ENCODE measurements around the gene TSC2. TPM values are rescaled to one million over a fixed set of nuclear protein-coding genes. Genes with fewer than 3 reads are reported as not detected.

Gene TSC2
- polyA plus RNA-seq, 1 experiment, result 35.9 TPM

DNA sequence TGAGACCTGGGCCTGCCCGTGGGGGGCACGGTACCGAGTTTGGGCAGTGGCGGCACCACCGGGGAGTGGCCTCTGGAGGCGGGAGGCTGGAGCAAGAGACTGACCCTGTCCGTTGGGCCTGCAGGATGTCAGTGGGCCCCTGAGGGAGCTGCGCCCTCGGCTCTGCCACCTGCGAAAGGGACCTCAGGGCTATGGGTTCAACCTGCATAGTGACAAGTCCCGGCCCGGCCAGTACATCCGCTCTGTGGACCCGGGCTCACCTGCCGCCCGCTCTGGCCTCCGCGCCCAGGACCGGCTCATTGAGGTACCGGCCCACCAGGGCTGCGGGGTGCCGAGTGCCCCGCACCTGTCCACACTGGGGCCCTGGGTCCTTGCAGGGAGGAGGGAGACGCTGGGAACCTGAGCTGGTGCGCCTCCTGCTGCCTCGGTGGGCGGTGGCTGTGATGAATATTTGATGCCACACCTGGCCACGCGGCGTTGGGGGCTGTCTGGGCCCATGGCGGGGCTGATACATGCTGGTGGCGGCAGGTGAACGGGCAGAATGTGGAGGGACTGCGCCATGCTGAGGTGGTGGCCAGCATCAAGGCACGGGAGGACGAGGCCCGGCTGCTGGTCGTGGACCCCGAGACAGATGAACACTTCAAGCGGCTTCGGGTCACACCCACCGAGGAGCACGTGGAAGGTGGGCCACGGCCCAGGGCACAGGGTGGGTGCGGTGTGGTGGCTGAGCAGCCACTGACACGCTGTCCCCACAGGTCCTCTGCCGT, 11.4 kb upstream of the TSC2 start:
- TF ChIP-seq, protein P1, sequence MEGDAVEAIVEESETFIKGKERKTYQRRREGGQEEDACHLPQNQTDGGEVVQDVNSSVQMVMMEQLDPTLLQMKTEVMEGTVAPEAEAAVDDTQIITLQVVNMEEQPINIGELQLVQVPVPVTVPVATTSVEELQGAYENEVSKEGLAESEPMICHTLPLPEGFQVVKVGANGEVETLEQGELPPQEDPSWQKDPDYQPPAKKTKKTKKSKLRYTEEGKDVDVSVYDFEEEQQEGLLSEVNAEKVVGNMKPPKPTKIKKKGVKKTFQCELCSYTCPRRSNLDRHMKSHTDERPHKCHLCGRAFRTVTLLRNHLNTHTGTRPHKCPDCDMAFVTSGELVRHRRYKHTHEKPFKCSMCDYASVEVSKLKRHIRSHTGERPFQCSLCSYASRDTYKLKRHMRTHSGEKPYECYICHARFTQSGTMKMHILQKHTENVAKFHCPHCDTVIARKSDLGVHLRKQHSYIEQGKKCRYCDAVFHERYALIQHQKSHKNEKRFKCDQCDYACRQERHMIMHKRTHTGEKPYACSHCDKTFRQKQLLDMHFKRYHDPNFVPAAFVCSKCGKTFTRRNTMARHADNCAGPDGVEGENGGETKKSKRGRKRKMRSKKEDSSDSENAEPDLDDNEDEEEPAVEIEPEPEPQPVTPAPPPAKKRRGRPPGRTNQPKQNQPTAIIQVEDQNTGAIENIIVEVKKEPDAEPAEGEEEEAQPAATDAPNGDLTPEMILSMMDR (IDR thresholded peaks at IDR 0.05; ENCODE audit: low read depth, low read length), result no peak
- H3K27me3 ChIP-seq (ENCODE audit: control insufficient read depth, insufficient read depth, low read length), result no peaks in the 10 kb centered on the region
- no peak for DNase-seq (ENCODE audit: low read depth, low spot score)
- ChIA-PET CTCF (interaction anchor here (1.5 kb wide), 1 partner anchor 14 kb away, joined by 6 read pairs; no protein-coding TSS in a partner anchor), POLR2A (interaction anchor here (0.6 to 1.8 kb wide), 5 partner anchors 11 to 432 kb away, joined by 3 to 9 read pairs (median 4); partner anchors contain the start of genes NTHL1, TRAF7 and TSC2)
- H3K27ac ChIP-seq (ENCODE audit: low read depth, low read length), result peak overlapping the region; percentile 95
- H3K4me3 ChIP-seq (ENCODE audit: low read depth, low read length), result peak overlapping the region; percentile 20; the same call in 1 of the 2 replicates
- H3K9me3 ChIP-seq (ENCODE audit: control insufficient read depth, insufficient read depth, low read length), result no peaks in the 10 kb centered on the region; the same call in 1 of the 2 replicates

DNA sequence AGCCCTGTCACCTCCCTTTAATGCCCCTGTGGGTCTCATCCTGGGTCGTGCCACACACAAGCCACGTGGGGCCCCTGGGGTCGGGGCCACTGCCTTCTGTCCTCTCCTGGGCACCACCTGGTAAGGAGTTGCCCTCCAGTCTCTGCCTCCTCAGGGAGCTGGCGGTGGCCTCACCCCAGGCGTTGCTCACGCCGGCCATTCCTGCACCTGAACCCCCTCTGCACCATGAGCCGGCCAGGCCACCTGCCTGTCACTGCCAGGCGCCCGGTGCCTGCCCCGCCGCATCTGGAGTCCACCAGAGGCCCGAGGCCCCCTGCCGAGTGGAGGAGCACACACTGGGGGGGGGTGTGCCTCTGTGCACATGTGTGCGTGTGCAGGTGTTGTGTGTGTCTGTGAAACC, 10.7 kb upstream of the TSC2 start:
- ChIA-PET POLR2A (interaction anchor here (1.1 kb wide), 1 partner anchor 118 kb away, joined by 3 read pairs; the partner anchor contains the start of gene TRAF7), CTCF (no interaction called here)
- DNase-seq (ENCODE audit: low read depth, low spot score), result no peak
- no peaks in the 10 kb centered on the region; the same call in 1 of the 2 replicates for H3K9me3 ChIP-seq (ENCODE audit: control insufficient read depth, insufficient read depth, low read length)
- H3K4me3 ChIP-seq (ENCODE audit: low read depth, low read length), result no peak overlapping the region
- TF ChIP-seq, protein P1 (IDR thresholded peaks at IDR 0.05; ENCODE audit: low read depth, low read length), result no peak
- no peak overlapping the region for H3K27ac ChIP-seq (ENCODE audit: low read depth, low read length)
- no peaks in the 10 kb centered on the region for H3K27me3 ChIP-seq (ENCODE audit: control insufficient read depth, insufficient read depth, low read length)

DNA sequence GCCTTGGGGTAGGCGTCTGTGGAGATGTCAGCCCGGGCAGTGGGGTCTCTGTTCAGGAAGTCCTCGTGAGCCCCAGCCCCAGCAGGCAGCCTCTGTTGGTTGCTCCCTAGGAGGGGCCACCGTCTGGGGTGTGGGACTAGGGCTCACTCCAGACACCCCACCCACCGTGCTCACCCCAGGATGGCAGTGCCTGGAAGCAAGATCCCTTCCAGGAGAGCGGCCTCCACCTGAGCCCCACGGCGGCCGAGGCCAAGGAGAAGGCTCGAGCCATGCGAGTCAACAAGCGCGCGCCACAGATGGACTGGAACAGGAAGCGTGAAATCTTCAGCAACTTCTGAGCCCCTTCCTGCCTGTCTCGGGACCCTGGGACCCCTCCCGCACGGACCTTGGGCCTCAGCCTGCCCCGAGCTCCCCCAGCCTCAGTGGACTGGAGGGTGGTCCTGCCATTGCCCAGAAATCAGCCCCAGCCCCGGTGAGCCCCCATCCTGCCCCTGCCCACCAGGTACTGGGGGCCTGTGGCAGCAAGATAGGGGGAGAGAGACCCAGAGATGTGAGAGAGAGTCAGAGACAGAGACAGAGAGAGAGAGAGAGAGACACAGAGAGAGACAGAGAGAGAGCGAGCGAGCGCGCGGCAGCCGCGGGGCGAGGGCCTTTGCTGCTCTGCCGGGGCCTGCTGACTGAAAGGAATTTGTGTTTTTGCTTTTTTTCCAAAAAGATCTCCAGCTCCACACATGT, 10.0 kb upstream of the TSC2 start:
- ChIA-PET POLR2A (interaction anchor here (1.1 kb wide), 1 partner anchor 118 kb away, joined by 3 read pairs; the partner anchor contains the start of gene TRAF7), CTCF (interaction anchor here (1.0 kb wide), 1 partner anchor 15 kb away, joined by 4 read pairs; no protein-coding TSS in a partner anchor)
- no peaks in the 10 kb centered on the region; the same call in 1 of the 2 replicates for H3K9me3 ChIP-seq (ENCODE audit: control insufficient read depth, insufficient read depth, low read length)
- H3K27me3 ChIP-seq (ENCODE audit: control insufficient read depth, insufficient read depth, low read length), result no peaks in the 10 kb centered on the region
- no peak overlapping the region for H3K27ac ChIP-seq (ENCODE audit: low read depth, low read length)
- TF ChIP-seq, protein P1 (IDR thresholded peaks at IDR 0.05; ENCODE audit: low read depth, low read length), result no peak
- no peak overlapping the region for H3K4me3 ChIP-seq (ENCODE audit: low read depth, low read length)
- DNase-seq (ENCODE audit: low read depth, low spot score), result no peak

DNA sequence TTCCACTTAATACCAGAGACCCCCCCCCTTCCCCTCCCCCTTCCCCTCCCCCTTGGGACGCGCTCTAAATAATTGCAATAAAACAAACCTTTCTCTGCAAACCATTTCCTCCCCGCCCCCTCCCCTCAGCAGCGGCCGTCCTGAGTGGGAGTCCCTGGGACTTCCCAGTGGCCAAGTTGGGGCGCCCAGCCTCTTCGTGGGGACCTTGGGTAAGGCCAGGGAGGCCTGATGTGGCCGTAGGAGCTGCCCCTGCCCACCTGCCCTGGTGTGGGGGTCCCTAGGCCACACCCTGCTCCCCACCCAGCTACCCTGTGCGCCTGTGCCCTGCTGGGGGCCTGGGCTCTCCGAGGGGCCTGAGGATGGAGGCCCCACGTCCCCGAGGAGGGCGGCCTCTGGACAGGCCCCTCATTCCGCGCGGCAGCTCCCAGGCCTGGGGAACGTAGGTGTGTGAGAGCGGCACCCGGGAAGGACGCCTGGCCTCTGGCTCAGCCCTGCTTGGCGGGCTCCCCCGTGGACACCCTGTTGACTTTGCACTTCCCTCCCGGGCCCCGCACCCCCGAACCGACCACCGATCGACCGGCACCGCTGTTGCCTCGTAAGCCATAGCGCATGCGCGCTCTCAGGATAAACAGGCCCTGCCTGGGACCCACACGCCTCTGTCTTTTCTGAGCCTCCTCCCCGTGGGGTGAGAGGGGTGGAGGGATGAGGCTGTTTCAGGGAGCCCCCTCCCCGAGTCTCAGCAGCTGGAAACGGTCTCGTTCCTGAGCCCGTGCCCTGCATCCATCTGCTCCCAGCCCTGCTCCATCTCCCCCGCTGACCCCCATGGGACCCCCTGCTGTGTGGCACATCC, 9.2 kb upstream of the TSC2 start:
- POLR2A ChIA-PET, result interaction anchor here (0.5 to 2.2 kb wide), 5 partner anchors 11 to 117 kb away, joined by 3 to 11 read pairs (median 4); partner anchors contain the start of genes NHERF2, RPS2 and TRAF7

More for the DNA sequence above, 9.2 kb upstream of the TSC2 start:
- peak overlapping the region; percentile 91 for H3K27ac ChIP-seq (ENCODE audit: low read depth, low read length)
- TF ChIP-seq, protein P1 (IDR thresholded peaks at IDR 0.05; ENCODE audit: low read depth, low read length), result no peak
- H3K4me3 ChIP-seq (ENCODE audit: low read depth, low read length), result no peak overlapping the region
- CTCF ChIA-PET, result interaction anchor here (1.0 to 1.2 kb wide), 2 partner anchors 16 to 34 kb away, joined by 4 read pairs; no protein-coding TSS in a partner anchor
- H3K27me3 ChIP-seq (ENCODE audit: control insufficient read depth, insufficient read depth, low read length), result no peaks in the 10 kb centered on the region
- H3K9me3 ChIP-seq (ENCODE audit: control insufficient read depth, insufficient read depth, low read length), result no peaks in the 10 kb centered on the region; the same call in 1 of the 2 replicates
- no peak for DNase-seq (ENCODE audit: low read depth, low spot score)

Measured in AG04450 (cell line).